ENCODE data around the gene EPSTI1. TPM values are rescaled to one million over a fixed set of nuclear protein-coding genes. Genes with fewer than 3 reads are reported as not detected.
"Not testable (repeated sequence)": the region's sequence is repeated elsewhere in the genome, so short reads cannot be mapped to it uniquely, and the experiment has no call there.

EPSTI1 gene
- total RNA-seq, 1 donor from 2014 or later: 2.6 TPM

GRCh38 chr13:42996584-42996983 is 4.5 kb upstream of the EPSTI1 start:
- peaks cover 10% of the 10 kb centered on the region for H3K4me1 ChIP-seq
- intact Hi-C loops (cut with micrococcal nuclease): no loop called here
- no peaks in the 10 kb centered on the region for H3K9me3 ChIP-seq (replicated peaks)
- no peak overlapping the region for H3K4me3 ChIP-seq
- no peaks in the 10 kb centered on the region for H3K36me3 ChIP-seq
- TF ChIP-seq, protein P1, sequence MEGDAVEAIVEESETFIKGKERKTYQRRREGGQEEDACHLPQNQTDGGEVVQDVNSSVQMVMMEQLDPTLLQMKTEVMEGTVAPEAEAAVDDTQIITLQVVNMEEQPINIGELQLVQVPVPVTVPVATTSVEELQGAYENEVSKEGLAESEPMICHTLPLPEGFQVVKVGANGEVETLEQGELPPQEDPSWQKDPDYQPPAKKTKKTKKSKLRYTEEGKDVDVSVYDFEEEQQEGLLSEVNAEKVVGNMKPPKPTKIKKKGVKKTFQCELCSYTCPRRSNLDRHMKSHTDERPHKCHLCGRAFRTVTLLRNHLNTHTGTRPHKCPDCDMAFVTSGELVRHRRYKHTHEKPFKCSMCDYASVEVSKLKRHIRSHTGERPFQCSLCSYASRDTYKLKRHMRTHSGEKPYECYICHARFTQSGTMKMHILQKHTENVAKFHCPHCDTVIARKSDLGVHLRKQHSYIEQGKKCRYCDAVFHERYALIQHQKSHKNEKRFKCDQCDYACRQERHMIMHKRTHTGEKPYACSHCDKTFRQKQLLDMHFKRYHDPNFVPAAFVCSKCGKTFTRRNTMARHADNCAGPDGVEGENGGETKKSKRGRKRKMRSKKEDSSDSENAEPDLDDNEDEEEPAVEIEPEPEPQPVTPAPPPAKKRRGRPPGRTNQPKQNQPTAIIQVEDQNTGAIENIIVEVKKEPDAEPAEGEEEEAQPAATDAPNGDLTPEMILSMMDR (IDR thresholded peaks at IDR 0.05; ENCODE audit: borderline replicate concordance): no peak
- H3K27ac ChIP-seq (replicated peaks): no peak overlapping the region
- H3K27me3 ChIP-seq (ENCODE audit: low read depth): no peaks in the 10 kb centered on the region
- no peak for DNase-seq

GRCh38 chr13:42994878-42995277 is 2.8 kb upstream of the EPSTI1 start:
- H3K9me3 ChIP-seq (replicated peaks): no peaks in the 10 kb centered on the region
- H3K4me1 ChIP-seq: peaks cover 27% of the 10 kb centered on the region
- H3K27me3 ChIP-seq (ENCODE audit: low read depth): no peaks in the 10 kb centered on the region
- TF ChIP-seq, protein P1 (IDR thresholded peaks at IDR 0.05; ENCODE audit: borderline replicate concordance): no peak
- no peak for DNase-seq
- no peak overlapping the region for H3K4me3 ChIP-seq
- H3K27ac ChIP-seq (replicated peaks): no peak overlapping the region
- intact Hi-C loops (cut with micrococcal nuclease): no loop called here
- no peaks in the 10 kb centered on the region for H3K36me3 ChIP-seq

DNA sequence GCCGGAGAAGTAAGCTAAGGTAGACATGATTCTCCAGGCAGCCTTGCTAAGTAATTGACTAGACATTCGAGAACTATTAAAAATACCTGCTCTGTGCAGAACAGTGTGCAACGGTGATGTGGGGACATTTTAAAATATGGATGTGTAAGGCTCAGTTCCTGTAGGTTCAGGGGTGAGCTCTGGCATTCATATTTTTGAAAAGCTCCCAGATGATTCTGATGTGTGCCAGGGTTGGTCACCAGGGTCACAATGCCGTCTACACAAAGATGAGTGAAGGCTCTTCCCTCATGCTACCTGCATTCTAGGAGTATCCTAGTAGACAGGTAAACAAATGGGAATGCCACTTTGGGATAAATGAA is 702 bp upstream of the EPSTI1 start:
- Histone ChIP-seq H3K27ac (replicated peaks) (peak overlapping the region; percentile 85), H3K9me3 (replicated peaks) (no peaks in the 10 kb centered on the region), H3K4me1 (peaks cover 29% of the 10 kb centered on the region), H3K4me3 (peak overlapping the region; percentile 76), H3K27me3 (ENCODE audit: low read depth) (no peaks in the 10 kb centered on the region), H3K36me3 (no peaks in the 10 kb centered on the region)
- DNase-seq: no peak
- intact Hi-C loops (cut with micrococcal nuclease): no loop called here
- TF ChIP-seq, protein P1 (IDR thresholded peaks at IDR 0.05; ENCODE audit: borderline replicate concordance): no peak

GRCh38 chr13:42991233-42991897 is 676 bp downstream of the EPSTI1 start:
- Histone ChIP-seq H3K27ac (replicated peaks) (peak overlapping the region; percentile 85), H3K4me1 (peaks cover 29% of the 10 kb centered on the region), H3K4me3 (peak overlapping the region; percentile 76)
- H3K27me3 ChIP-seq (ENCODE audit: low read depth); intact Hi-C loops (cut with micrococcal nuclease); H3K9me3 ChIP-seq (replicated peaks); DNase-seq; H3K36me3 ChIP-seq: not testable (repeated sequence)

DNA sequence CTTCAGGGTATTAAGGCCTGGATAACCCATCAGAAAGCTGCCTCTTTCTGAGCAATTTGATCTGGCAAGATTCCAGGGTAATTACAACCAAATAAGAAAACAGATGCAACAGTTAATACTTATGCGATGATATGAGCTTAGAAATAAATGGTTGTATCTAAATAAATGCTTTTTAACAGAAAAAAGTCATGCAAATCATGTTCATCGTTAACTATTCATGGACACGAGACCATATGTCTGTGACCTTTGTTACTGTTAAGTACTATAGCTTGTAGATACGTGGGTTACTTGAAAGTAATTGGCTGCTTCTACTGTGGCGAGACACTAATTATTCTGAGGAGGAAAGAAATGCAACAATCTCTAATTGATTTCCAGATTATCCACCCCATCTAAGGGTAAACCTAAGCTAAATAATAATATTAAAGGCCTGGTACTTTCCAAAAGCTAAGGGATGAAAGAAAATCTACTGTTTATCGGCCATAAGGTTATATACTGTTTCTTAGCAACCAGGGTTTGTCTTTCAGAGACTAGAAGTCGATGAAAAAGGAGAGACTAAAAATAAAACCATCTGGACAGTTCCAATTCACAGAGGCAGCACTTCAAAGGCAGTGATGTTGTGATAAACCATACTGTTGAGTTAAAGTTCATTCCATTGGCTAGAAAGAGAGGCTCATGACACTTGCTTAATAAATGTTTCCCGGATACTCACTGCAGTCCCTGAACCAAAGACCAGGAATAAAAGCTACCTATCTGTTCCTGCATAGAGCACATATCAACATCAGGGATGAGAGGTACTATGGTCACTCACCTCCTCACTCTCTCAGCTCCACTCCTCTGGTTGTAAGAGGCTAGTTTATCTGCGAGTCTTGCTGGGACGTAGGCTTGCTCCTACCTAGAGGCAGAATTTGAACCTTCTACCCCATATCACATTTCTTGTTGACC is 1.5 kb downstream of the EPSTI1 start:
- H3K27me3 ChIP-seq (ENCODE audit: low read depth): no peaks in the 10 kb centered on the region
- peak overlapping the region; percentile 85 for H3K27ac ChIP-seq (replicated peaks)
- peaks cover 35% of the 10 kb centered on the region for H3K4me1 ChIP-seq
- no peak for DNase-seq
- H3K9me3 ChIP-seq (replicated peaks): no peaks in the 10 kb centered on the region
- intact Hi-C loops (cut with micrococcal nuclease): no loop called here
- no peaks in the 10 kb centered on the region for H3K36me3 ChIP-seq
- TF ChIP-seq, protein P1 (IDR thresholded peaks at IDR 0.05; ENCODE audit: borderline replicate concordance): no peak
- peak overlapping the region; percentile 76 for H3K4me3 ChIP-seq

DNA sequence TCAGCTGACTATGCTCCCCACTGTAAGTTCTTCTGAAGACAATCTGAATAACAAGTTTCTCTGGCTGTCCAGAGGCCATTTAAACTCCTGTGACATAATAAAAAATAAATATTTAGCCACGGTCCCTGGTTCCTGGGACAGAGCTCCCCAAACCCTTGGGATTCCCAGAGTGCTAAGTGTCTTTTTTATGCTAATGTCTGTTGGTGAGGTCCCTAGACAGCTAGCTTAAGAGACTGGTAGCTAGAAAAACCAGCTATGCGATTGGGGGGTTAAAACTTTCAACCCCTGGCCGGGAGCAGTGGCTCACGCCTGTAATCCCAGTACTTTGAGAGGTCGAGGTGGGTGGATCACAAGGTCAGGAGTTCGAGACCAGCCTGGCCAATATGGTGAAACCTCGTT is 5.9 kb downstream of the EPSTI1 start:
- H3K27ac ChIP-seq (replicated peaks): peak overlapping the region; percentile 39
- H3K4me3 ChIP-seq: no peak overlapping the region
- intact Hi-C loops (cut with micrococcal nuclease): no loop called here
- H3K36me3 ChIP-seq: no peaks in the 10 kb centered on the region
- TF ChIP-seq, protein P1 (IDR thresholded peaks at IDR 0.05; ENCODE audit: borderline replicate concordance): no peak
- H3K9me3 ChIP-seq (replicated peaks): no peaks in the 10 kb centered on the region
- H3K4me1 ChIP-seq: peaks cover 31% of the 10 kb centered on the region
- H3K27me3 ChIP-seq (ENCODE audit: low read depth): no peaks in the 10 kb centered on the region
- DNase-seq: no peak

Measured in left ventricle myocardium inferior (tissue), 1 donor.